Measurements from ENCODE around the gene LEFTY2.
"Not testable (repeated sequence)": the region's sequence is repeated elsewhere in the genome, so short reads cannot be mapped to it uniquely, and the experiment has no call there.

Gene LEFTY2

DNA sequence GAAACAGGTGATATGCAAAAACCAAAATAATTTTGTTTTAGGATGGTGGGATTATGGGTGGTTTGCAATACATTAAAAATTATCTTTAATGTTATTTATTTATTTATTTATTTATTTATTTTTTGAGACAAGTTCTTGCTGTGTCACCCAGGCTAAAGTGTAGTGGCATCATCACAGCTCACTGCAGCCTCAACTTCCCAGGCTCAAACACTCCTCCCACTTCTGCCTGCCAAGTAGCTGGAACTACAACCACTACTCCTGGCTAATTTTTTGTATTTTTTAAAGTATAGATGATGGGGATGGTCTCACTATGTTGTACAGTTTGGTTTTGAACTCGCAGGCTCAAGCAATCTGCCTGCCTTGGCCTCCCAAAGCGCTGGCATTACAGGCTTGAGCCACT, 10.5 kb downstream of the LEFTY2 start:
- in situ Hi-C loops (cut with MboI; ENCODE audit: low pct_unique_long_range_greater_than_20kb, low sequenced_read_pairs, unreplicated experiment), result no loop called here
- no peak for TF ChIP-seq CTCF (IDR thresholded peaks at IDR 0.05; ENCODE audit: extremely low read depth, insufficient read depth, missing control alignments)
- no peak for DNase-seq (ENCODE audit: low spot score)

- DNase-seq (ENCODE audit: low spot score); in situ Hi-C loops (cut with MboI; ENCODE audit: low pct_unique_long_range_greater_than_20kb, low sequenced_read_pairs, unreplicated experiment): not testable (repeated sequence)
Measured at GRCh38 chr1:225929462-225929861, 11.6 kb downstream of the LEFTY2 start.

GRCh38 chr1:225928186-225929175, 12.5 kb downstream of the LEFTY2 start:
- no peak for DNase-seq (ENCODE audit: low spot score)
- in situ Hi-C loops (cut with MboI; ENCODE audit: low pct_unique_long_range_greater_than_20kb, low sequenced_read_pairs, unreplicated experiment), result no loop called here
- TF ChIP-seq CTCF (IDR thresholded peaks at IDR 0.05; ENCODE audit: extremely low read depth, insufficient read depth, missing control alignments), result no peak

DNA sequence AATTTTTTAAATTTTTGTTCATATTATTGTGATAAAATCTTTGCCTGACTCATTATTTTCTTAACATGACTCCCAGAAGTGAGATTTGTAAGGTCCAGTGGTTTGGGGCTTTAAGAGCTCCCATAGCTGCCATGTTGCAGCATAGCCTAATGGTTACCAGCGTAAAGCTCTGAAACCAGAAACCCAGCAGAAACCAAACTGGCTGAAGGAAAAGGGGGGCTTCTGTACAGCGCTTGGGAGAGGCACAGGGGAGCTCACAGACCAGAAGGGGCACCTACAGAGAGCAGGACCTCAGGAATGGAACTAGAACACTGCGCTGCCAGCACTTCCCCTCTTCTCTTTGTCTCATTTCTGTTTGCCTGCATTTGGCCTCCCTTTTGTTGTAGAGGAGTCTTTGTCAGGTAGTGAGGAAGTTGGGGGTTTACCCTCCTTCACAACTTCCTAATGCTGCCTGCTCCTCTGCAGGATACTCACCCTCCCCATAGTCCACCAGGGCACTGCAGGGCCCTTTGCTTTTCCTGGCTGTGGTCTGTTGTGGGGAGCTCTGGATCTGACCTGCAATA, 14.4 kb downstream of the LEFTY2 start:
- DNase-seq (ENCODE audit: low spot score), result no peak
- in situ Hi-C loops (cut with MboI; ENCODE audit: low pct_unique_long_range_greater_than_20kb, low sequenced_read_pairs, unreplicated experiment), result no loop called here

GRCh38 chr1:225923692-225924555, 17.1 kb downstream of the LEFTY2 start, which contains the start of gene PYCR2:
TSS of gene PYCR2 (minus strand) at chr1:225924250. CDS start at chr1:225924110, 140 bp downstream.
- in situ Hi-C loops (cut with MboI; ENCODE audit: low pct_unique_long_range_greater_than_20kb, low sequenced_read_pairs, unreplicated experiment), result no loop called here
- DNase-seq (ENCODE audit: low spot score), result peak; percentile 100
- no peak for TF ChIP-seq CTCF (IDR thresholded peaks at IDR 0.05; ENCODE audit: extremely low read depth, insufficient read depth, missing control alignments)

More for the DNA sequence above, 14.4 kb downstream of the LEFTY2 start:
- no peak for TF ChIP-seq CTCF (IDR thresholded peaks at IDR 0.05; ENCODE audit: extremely low read depth, insufficient read depth, missing control alignments)

- in situ Hi-C loops (cut with MboI; ENCODE audit: low pct_unique_long_range_greater_than_20kb, low sequenced_read_pairs, unreplicated experiment), result no loop called here
- TF ChIP-seq CTCF (IDR thresholded peaks at IDR 0.05; ENCODE audit: extremely low read depth, insufficient read depth, missing control alignments), result no peak
- no peak for DNase-seq (ENCODE audit: low spot score)
Measured at GRCh38 chr1:225923381-225923691, 17.7 kb downstream of the LEFTY2 start.
